DMS153 (cell line): ENCODE measurements around the gene C11orf91.
"Not testable (repeated sequence)": the region's sequence is repeated elsewhere in the genome, so short reads cannot be mapped to it uniquely, and the experiment has no call there.

Experiments
- DNase-seq: peaks from one replicate; lab custom pipeline; 2025; lab: John Stamatoyannopoulos, UW

Gene C11orf91

DNA sequence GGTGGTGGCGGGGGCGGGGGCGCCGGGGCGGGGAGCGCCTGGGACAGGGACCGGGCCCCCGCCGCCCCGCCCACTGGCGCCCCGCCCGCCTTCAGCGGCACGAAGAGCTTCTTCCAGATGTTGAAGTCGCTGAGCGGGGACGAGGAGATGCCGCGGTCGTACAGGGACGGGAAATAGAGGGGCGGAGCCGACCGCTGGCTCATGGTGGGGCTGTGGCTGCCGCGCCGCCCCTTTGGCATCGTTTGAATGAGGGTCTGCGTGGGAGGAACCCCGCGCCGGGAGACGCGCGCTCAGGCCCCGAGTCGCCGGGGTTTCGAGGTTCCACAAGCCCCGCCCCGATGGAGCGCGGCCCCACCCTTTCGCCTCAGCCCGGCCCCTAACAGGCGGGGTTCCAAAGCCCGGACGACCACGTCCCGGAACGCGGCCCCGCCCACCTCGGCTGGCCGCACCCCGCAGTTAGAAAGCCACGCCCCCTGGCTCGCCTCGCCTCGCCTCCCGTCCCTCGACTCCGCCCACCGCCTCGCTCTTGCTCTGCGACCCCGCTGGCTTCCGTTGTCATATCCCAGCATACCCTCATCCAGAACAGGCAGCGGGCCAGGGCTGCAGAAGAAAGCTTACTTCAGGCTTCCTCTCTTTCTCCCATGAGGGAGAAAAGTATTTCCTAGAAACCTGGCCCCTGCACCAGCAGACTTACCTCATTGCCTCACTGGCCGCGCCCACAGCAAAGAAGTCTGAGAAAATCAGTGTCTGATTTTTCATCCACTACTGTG is at the start of gene C11orf91:
Gene C11orf91 (minus strand): TSS at position 325 of the 770 bp plus-strand sequence. CDS start 86 bp downstream, at position 239.
- peak; percentile 78 for DNase-seq

DNA sequence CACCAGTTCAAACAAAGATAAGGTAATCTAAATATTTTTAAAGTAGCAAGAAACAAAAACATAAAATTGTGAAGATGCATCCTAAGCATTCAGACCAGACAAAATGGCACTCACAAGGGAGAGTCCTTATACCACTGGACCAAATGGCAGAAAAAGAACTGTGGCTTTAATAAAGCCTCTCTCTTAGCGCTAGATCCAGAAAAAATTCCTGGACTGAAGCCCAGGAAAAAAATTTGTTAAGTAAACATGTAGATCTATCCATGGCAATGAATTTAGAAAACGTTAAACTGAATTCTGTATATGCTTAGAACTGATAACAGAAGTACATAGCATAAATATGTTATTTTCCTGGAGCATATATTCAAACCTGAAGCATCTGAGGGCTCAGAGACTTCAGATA is 47.4 kb upstream of the C11orf91 start:
- DNase-seq, result no peak

- DNase-seq, result no peak
Measured at GRCh38 chr11:33743291-33743690, 42.7 kb upstream of the C11orf91 start.

GRCh38 chr11:33742249-33742851 is 41.7 kb upstream of the C11orf91 start:
- no peak for DNase-seq

GRCh38 chr11:33741806-33742205 is 41.2 kb upstream of the C11orf91 start:
- no peak for DNase-seq

GRCh38 chr11:33737362-33737821 is 36.8 kb upstream of the C11orf91 start:
- DNase-seq, result no peak

GRCh38 chr11:33736148-33736812 is 35.7 kb upstream of the C11orf91 start, which contains the start of gene CD59:
CD59 (minus strand) TSS chr11:33736423; CDS start chr11:33722445, 13,978 bp downstream.
- DNase-seq, result peak; percentile 84

- no peak for DNase-seq
Measured at GRCh38 chr11:33735271-33736147, 34.9 kb upstream of the C11orf91 start.

DNA sequence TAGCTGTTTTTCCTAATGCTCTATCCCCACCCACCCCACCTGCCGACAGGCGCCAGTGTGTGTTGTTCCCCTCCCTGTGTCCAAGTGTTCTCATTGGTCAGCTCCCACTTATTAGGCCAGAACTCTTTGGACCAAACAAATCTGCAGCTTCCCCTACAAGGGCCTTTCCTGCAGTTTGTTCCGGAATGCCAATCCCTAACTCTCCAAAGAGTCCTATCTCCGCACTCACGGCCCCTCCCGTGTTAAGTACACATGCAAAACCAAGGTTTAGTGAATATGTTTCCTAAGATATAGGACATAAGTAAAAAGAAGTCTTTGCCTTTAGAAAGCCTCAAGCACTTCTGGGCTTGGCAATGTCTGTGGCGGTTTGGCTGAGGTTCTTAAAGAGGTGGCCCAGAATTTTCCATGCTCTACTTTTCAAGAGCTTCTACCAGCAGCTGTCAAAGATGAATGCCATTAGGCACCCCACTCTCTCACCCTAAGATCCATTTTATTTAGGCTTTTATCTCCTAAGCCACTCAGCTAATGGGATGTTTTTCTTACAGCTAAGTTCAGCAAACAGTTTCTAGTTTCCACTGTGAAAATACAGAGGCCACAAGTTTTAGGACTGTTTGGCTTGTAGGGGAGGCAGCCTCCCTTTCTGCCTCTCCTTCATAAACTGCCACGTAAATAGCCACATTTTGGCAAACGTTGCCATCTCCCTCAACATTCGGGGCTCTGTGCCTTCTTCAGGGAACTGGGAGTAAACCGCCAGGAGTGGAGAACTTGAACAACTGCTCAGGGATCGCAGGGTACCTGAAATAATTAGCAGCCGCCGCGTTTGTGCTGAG is 34.0 kb upstream of the C11orf91 start:
- DNase-seq, result no peak

GRCh38 chr11:33733980-33734379 is 33.4 kb upstream of the C11orf91 start:
- peak; percentile 83 for DNase-seq

GRCh38 chr11:33731723-33732531 is 31.3 kb upstream of the C11orf91 start:
- DNase-seq, result no peak

- no peak for DNase-seq
Measured at GRCh38 chr11:33730716-33731115, 30.1 kb upstream of the C11orf91 start.

GRCh38 chr11:33729072-33729664 is 28.5 kb upstream of the C11orf91 start:
- DNase-seq, result not testable (repeated sequence)

GRCh38 chr11:33727539-33727938 is 26.9 kb upstream of the C11orf91 start:
- not testable (repeated sequence) for DNase-seq

DNA sequence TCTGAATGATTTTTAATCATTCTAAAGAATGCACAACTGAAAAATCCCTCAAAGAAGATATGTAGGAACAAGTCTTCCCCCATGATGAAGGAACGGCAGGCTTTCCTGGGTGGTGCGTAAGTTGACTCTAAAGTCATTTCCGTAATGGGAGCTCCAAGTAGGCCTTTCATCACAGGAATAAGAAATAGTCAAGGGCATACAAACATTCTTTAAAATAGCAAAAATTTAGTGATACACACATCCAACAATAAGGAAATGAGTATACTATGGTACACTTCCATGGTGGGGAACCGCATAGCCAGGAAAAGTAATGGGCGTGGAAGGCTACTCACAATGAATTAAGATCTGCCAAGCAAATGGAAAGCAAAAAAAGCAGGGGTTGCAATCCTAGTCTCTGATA is 24.9 kb upstream of the C11orf91 start:
- DNase-seq, result no peak

DNA sequence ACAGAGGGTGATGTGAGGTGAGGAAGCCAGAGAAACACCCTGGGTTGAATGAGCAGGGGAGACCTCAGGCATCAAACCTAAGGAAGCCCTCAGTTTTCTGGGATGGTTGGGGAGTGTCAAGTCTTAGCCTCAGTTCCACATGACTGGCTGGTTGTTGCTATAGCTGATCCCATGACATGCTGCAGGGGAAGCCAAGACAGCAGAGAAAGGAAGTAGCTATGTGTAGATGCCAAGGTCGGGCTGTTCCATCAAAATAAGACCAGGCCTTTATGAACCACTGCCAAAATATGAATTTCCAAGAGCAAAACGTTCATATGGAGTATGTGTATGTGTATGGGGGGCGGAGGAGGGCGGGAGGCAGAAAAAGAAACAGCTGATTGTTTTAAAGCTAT is 24.0 kb upstream of the C11orf91 start:
- DNase-seq, result no peak

GRCh38 chr11:33723238-33723881 is 22.7 kb upstream of the C11orf91 start:
- no peak for DNase-seq

GRCh38 chr11:33722590-33723234 is 22.1 kb upstream of the C11orf91 start:
- DNase-seq, result no peak

DNA sequence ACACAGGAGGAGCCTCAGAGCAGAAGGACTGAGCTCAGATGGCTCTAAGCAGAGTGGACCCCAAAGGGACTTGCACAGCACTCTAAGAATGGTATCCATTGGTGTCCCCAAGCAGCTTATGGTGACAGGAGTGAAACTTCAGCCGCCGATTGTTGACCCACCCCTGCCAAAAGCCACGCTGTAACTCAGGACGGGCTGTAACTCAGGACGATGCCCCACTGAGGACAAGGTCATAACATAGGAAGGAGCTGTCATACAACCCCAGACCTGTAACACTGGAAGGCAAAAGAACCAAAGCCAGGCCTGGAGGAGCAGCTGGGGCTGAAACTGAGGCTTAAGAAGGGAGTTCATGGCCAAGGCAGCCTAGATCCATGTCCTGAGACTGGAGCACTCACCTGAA is 21.4 kb upstream of the C11orf91 start:
- no peak for DNase-seq
